Karpas-422 (cell line): ENCODE data around the gene DRC7. TPM values are rescaled to one million over a fixed set of nuclear protein-coding genes. Genes with fewer than 3 reads are reported as not detected.

Experiments
- DNase-seq: peaks from one replicate; pipeline ENCODE4 v3.0.0-alpha.2; 2015
- H2AFZ ChIP-seq: fragments of 200-600 bp; sonication (generic); 2 replicates; pipeline ENCODE4 v1.6.1; 2014; ENCODE audit warnings: antibody characterized with exemption, low read length, mixed read lengths
- H3K27ac ChIP-seq: fragments of 200-600 bp; sonication (generic); 2 replicates; pipeline ENCODE4 v1.5.1; 2014; ENCODE audit warnings: mild to moderate bottlenecking, low read length, moderate library complexity
- H3K27me3 ChIP-seq: fragments of 200-600 bp; sonication (generic); 2 replicates; pipeline ENCODE4 v1.6.1; 2014; ENCODE audit warnings: low read length, mixed read lengths
- H3K36me3 ChIP-seq: fragments of 200-600 bp; sonication (generic); 2 replicates; pipeline ENCODE4 v1.6.1; 2014; ENCODE audit warnings: low read length, mixed read lengths; ENCODE audit not compliant: insufficient read depth
- H3K4me1 ChIP-seq: fragments of 200-600 bp; sonication (generic); 2 replicates; pipeline ENCODE4 v1.6.1; 2014; ENCODE audit warnings: mild to moderate bottlenecking, low read length, mixed read lengths
- H3K4me2 ChIP-seq: fragments of 200-600 bp; sonication (generic); 2 replicates; pipeline ENCODE4 v1.6.1; 2014; ENCODE audit warnings: low read length, low read depth, mild to moderate bottlenecking; ENCODE audit not compliant: poor library complexity, severe bottlenecking
- H3K4me3 ChIP-seq: fragments of 200-600 bp; sonication (generic); 2 replicates; pipeline ENCODE4 v1.5.1; 2014; ENCODE audit warnings: mild to moderate bottlenecking, antibody characterized with exemption, low read length, mixed read lengths
- H3K79me2 ChIP-seq: fragments of 200-600 bp; sonication (generic); 2 replicates; pipeline ENCODE4 v1.6.1; 2014; ENCODE audit warnings: mild to moderate bottlenecking, low read length, mixed read lengths
- H3K9ac ChIP-seq: fragments of 200-600 bp; sonication (generic); 2 replicates; pipeline ENCODE4 v1.6.0; 2014; ENCODE audit warnings: low read length
- H3K9me2 ChIP-seq: fragments of 200-600 bp; sonication (generic), shearing (Covaris generic); replicated peaks from 2 replicates; pipeline ENCODE4 v1.6.0; 2014; ENCODE audit warnings: mild to moderate bottlenecking, low read length, moderate library complexity; ENCODE audit not compliant: insufficient read depth
- H3K9me3 ChIP-seq: fragments of 300-700, 200-600 bp; sonication (generic); 2 replicates; pipeline ENCODE4 v1.6.1; 2014; ENCODE audit warnings: low read length, mixed read lengths
- H4K20me1 ChIP-seq: fragments of 200-600 bp; sonication (generic); 2 replicates; pipeline ENCODE4 v1.6.1; 2014; ENCODE audit warnings: mild to moderate bottlenecking, antibody characterized with exemption, low read length, low read depth; ENCODE audit not compliant: insufficient read depth
- total RNA-seq: library from RNA; depleted of rRNA; stranded (reverse); fragments of >200 nt; shearing (Covaris generic); gene quantifications from 2 replicates; pipeline ENCODE4 v1.2.3, GENCODE V29; 2014; ENCODE audit warnings: low replicate concordance

DRC7 gene
- total RNA-seq, 1 experiment from 2014 or later, result not detected

DNA sequence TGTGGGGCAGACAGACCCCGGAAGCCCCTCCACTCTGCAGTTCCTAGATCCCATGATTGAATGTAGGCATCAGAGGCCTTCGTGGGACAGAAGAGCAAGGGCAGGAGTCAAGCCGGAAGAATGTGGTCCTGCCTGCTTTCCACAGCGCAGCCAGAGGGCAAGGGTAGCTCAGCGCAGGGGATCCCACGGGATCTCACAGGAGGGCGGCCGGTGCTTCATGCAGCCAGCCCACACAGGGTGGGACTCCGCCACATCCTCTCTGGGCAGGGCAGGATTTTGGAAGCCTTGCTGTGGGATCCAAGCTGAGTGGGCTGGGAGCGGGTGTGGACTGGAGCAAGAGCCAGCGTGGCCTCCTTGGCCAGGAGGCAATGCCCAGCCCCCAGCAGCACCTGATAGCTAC, 54.0 kb downstream of the DRC7 start:
- no peak overlapping the region for H3K27ac ChIP-seq
- no peak overlapping the region for H2AFZ ChIP-seq
- H3K4me2 ChIP-seq, result no peak overlapping the region
- no peaks in the 10 kb centered on the region for H3K79me2 ChIP-seq
- DNase-seq, result no peak
- no peaks in the 10 kb centered on the region for H3K9me3 ChIP-seq
- H3K4me3 ChIP-seq, result no peak overlapping the region
- no peaks in the 10 kb centered on the region for H3K27me3 ChIP-seq
- H3K9ac ChIP-seq, result no peak overlapping the region
- H3K36me3 ChIP-seq, result no peaks in the 10 kb centered on the region
- no peaks in the 10 kb centered on the region for H3K4me1 ChIP-seq
- H3K9me2 ChIP-seq, result no peaks in the 10 kb centered on the region
- H4K20me1 ChIP-seq, result no peaks in the 10 kb centered on the region

DNA sequence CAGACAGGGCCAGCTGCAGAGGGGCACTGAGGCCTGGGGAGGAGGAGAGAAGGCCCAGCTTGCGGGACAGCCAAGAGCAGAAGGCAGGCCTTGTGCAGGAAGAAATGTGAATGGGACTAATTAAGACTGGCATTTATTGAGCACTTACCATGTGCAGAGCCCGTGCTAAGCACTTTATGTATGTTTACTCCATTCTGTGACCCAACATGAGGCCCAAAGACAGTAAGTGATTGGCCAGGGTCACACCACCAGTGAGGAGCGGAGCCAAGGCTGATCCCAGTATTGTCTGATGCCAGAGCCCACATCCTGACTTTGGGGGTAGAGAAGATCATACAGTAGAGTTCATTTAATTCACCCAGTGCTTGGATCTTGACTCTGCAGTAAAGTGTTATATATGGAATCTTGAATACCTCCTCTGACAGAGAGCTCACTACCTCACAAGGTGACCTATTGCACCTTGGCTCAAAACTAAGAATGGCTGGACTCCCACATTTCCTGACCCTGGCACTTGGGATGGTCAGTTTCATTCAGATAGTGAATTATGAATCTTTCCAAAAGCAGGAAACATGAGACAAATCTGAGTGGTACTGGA, 54.6 kb downstream of the DRC7 start:
- no peak overlapping the region for H3K27ac ChIP-seq
- H3K36me3 ChIP-seq, result no peaks in the 10 kb centered on the region
- H3K4me2 ChIP-seq, result no peak overlapping the region
- H3K4me3 ChIP-seq, result no peak overlapping the region
- no peak overlapping the region for H2AFZ ChIP-seq
- H3K9me3 ChIP-seq, result no peaks in the 10 kb centered on the region
- no peaks in the 10 kb centered on the region for H3K4me1 ChIP-seq
- H3K9ac ChIP-seq, result no peak overlapping the region
- no peaks in the 10 kb centered on the region for H3K79me2 ChIP-seq
- no peaks in the 10 kb centered on the region for H3K27me3 ChIP-seq
- no peak for DNase-seq
- no peaks in the 10 kb centered on the region for H3K9me2 ChIP-seq
- no peaks in the 10 kb centered on the region for H4K20me1 ChIP-seq

DNA sequence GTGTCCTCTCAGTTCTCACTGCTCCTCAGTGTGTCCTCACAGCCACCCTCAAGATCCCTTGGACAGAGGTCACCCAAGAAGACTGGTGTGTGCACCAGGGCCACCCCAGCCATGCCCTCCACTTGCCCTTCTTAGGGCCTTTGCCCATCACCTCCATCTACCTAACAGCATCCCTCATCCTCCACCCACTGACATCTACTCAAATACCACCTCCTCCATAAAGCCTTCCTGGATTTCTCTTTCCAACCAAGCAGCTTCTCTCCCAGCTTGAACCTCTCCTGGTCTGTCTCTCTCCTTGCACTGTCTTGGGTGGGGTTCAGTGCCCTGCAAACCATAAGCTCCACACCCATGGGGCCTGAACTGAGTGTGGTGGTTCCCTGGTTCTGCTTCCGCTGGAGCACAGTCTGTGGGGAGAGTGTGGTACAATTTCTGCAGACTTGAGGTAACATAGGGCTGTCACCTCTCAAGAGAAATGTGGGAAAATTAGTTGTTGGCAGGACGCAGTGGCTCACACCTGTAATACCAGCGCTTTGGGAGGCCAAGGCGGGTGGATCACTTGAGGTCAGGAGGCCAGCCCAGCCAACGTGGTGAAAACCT, 55.3 kb downstream of the DRC7 start:
- no peak overlapping the region for H3K9ac ChIP-seq
- H3K9me3 ChIP-seq, result no peaks in the 10 kb centered on the region
- no peak for DNase-seq
- no peak overlapping the region for H3K27ac ChIP-seq
- H3K36me3 ChIP-seq, result no peaks in the 10 kb centered on the region
- no peaks in the 10 kb centered on the region for H3K27me3 ChIP-seq
- no peaks in the 10 kb centered on the region for H3K9me2 ChIP-seq
- H4K20me1 ChIP-seq, result no peaks in the 10 kb centered on the region
- H3K79me2 ChIP-seq, result no peaks in the 10 kb centered on the region
- no peak overlapping the region for H2AFZ ChIP-seq
- no peaks in the 10 kb centered on the region for H3K4me1 ChIP-seq
- no peak overlapping the region for H3K4me2 ChIP-seq
- H3K4me3 ChIP-seq, result no peak overlapping the region

DNA sequence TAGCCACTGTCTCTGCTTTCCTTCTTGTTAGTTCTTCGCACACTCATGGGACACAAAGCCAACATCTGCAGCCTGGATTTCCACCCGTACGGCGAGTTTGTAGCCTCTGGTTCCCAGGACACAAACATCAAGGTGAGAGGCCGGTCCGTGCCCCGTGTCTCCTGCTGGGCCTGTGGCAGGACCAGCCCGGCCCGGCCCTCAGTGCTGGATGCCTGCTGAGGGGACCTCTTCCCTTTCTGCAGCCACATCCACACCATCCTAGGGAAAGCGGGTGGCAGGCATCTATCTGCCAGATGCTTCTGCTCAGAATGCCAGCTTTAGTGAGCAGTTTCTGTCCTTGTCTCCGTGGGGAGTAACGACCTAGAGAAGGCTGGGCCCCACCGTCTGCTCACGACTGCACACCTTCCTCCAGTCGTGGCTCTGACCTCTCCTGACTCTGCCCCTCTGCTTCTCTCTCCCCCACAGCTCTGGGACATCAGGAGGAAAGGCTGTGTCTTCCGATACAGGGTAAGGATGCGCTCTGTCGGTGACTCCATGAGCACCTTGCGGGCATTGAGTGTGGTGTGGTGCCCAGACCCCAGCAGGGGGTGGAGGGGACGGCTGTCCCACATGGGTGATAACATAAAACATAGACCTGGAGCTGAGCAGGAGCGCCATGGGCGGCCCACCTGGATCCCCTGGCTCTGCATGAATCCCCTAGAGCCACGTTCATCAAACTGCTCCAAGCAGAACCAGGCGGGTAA, 56.4 kb downstream of the DRC7 start:
- Histone ChIP-seq H4K20me1 (no peaks in the 10 kb centered on the region), H3K79me2 (no peaks in the 10 kb centered on the region), H3K4me2 (no peak overlapping the region), H3K27ac (no peak overlapping the region), H3K9me3 (no peaks in the 10 kb centered on the region), H3K4me1 (no peaks in the 10 kb centered on the region), H3K27me3 (no peaks in the 10 kb centered on the region), H2AFZ (no peak overlapping the region), H3K9ac (no peak overlapping the region), H3K36me3 (no peaks in the 10 kb centered on the region), H3K9me2 (no peaks in the 10 kb centered on the region), H3K4me3 (no peak overlapping the region)
- no peak for DNase-seq

DNA sequence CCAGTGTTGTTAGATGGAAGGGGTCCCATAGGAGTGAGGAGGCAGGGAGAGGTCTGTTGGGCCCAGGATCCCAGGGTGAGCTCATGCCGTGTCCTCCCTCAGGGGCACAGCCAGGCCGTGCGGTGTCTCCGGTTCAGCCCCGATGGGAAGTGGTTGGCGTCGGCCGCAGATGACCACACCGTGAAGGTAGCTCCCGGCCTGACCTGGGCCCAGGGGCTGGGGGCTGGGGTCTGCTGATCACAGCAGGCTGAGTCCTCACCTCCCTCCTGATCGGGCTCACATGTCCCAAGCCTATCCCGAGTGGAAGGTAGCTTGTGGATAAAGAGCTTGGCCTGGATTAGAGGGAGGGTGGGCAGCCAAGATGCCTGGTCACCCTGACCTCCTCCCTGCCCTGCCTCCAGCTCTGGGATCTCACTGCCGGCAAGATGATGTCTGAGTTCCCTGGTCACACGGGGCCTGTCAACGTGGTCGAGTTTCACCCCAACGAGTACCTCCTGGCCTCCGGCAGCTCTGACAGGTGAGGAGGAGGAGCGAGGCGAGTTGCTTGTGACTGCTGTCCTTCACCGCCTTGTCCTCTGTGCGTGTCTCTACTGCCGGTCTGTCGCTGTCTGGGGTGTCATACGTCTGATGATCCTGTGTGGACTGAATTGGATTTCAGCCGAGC, 57.1 kb downstream of the DRC7 start:
- Histone ChIP-seq H3K4me2 (no peak overlapping the region), H3K79me2 (no peaks in the 10 kb centered on the region), H3K9me2 (no peaks in the 10 kb centered on the region), H3K9ac (no peak overlapping the region), H3K4me3 (no peak overlapping the region), H2AFZ (no peak overlapping the region), H3K27me3 (no peaks in the 10 kb centered on the region), H3K27ac (no peak overlapping the region), H4K20me1 (no peaks in the 10 kb centered on the region), H3K9me3 (no peaks in the 10 kb centered on the region), H3K4me1 (no peaks in the 10 kb centered on the region), H3K36me3 (no peaks in the 10 kb centered on the region)
- no peak for DNase-seq

DNA sequence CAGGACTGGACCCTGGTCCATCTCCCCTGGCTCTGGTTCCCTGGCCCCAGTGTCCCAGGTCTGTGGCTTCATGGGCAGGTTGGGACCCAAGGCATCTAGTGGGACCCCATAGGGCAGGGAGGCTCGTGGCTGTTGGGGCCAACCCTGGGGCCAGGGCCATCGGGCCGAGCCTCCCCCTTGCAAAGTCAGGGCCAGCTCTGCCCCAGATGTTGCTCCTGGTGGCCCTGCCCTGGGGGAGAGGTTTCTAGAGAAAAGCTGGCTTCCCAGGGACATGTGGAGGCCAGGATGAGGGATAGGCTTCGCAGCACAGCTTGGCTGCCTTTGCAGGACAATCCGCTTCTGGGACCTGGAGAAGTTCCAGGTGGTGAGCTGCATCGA, 57.6 kb downstream of the DRC7 start:
- Histone ChIP-seq H3K4me2 (no peak overlapping the region), H2AFZ (no peak overlapping the region), H3K4me3 (no peak overlapping the region), H3K36me3 (no peaks in the 10 kb centered on the region), H3K9me3 (no peaks in the 10 kb centered on the region), H3K4me1 (no peaks in the 10 kb centered on the region), H3K9me2 (no peaks in the 10 kb centered on the region), H3K27me3 (no peaks in the 10 kb centered on the region), H4K20me1 (no peaks in the 10 kb centered on the region), H3K9ac (no peak overlapping the region), H3K79me2 (no peaks in the 10 kb centered on the region), H3K27ac (no peak overlapping the region)
- no peak for DNase-seq

DNA sequence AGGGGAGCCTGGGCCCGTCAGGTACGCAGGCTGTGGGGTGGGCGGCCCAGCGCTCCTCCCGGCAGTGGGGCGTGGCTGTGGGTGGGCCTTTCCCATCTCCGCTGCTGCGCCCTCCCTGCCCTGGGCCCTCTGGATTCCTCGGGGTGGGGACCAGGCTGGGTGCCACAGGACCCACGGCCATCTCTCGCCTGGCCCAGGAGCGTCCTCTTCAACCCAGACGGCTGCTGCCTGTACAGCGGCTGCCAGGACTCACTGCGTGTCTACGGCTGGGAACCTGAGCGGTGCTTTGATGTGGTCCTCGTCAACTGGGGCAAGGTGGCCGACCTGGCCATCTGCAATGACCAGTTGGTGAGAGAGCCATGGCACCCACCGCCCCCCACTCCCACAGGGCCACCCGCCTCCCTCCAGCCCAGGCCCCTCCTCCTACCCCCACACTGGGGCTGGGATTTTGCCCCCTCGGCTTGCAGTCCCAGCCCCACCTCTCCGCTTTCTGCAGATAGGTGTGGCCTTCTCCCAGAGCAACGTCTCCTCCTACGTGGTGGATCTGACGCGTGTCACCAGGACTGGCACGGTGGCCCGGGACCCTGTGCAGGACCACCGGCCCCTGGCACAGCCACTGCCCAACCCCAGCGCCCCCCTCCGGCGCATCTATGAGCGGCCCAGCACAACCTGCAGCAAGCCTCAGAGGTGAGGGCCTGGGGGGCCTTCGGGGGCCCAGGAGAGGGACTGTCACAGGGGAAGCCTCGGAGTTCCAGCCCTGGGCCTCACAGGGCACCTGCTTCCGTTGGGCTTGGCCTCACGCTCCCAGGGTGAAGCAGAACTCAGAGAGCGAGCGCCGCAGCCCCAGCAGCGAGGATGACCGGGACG, 58.2 kb downstream of the DRC7 start:
- Histone ChIP-seq H3K27me3 (no peaks in the 10 kb centered on the region), H4K20me1 (no peaks in the 10 kb centered on the region), H3K36me3 (no peaks in the 10 kb centered on the region), H3K4me2 (no peak overlapping the region), H3K27ac (no peak overlapping the region), H3K9ac (no peak overlapping the region), H3K79me2 (no peaks in the 10 kb centered on the region), H3K9me3 (no peaks in the 10 kb centered on the region), H3K4me1 (no peaks in the 10 kb centered on the region), H3K9me2 (no peaks in the 10 kb centered on the region), H2AFZ (no peak overlapping the region), H3K4me3 (no peak overlapping the region)
- DNase-seq, result no peak
